Ishikawa (cell line): Measurements from ENCODE around the gene TBC1D14.

ENCODE experiments used
- CREB1 ChIP-seq: IDR thresholded peaks from 2 replicates; pipeline ENCODE4 v1.6.1; 2012; ENCODE audit warnings: low read depth
- EGR1 ChIP-seq: IDR thresholded peaks from 2 replicates; pipeline ENCODE4 v1.6.1; 2012
- EP300 ChIP-seq: IDR thresholded peaks from 2 replicates; pipeline ENCODE4 v1.6.1; 2012; ENCODE audit warnings: borderline replicate concordance
- RAD21 ChIP-seq: IDR thresholded peaks from 2 replicates; pipeline ENCODE4 v1.6.1; 2012; ENCODE audit warnings: low read depth
- TAF1 ChIP-seq: IDR thresholded peaks from 2 replicates; pipeline ENCODE4 v1.6.1; 2012; ENCODE audit warnings: low read depth, mild to moderate bottlenecking
- YY1 ChIP-seq: IDR thresholded peaks from 2 replicates; pipeline ENCODE4 v1.6.1; 2012; ENCODE audit warnings: low read depth
- ZBTB7A ChIP-seq: IDR thresholded peaks from 2 replicates; pipeline ENCODE4 v1.6.1; 2012; ENCODE audit warnings: low read depth

- TF ChIP-seq CREB1 (no peak), EP300 (no peak), RAD21 (no peak), ZBTB7A (no peak), YY1 (no peak), EGR1 (no peak), TAF1 (no peak)
Measured at GRCh38 chr4:7019367-7019766, 109.7 kb downstream of the TBC1D14 start.
